Myocyte (in vitro differentiated cells): Measurements from ENCODE around the gene PAX3. TPM values are rescaled to one million over a fixed set of nuclear protein-coding genes. Genes with fewer than 3 reads are reported as not detected.

Experiments
- DNase-seq: peaks from one replicate; pipeline ENCODE4 v3.0.0-alpha.2; 2012; ENCODE audit warnings: low read depth
- total RNA-seq: library from RNA; depleted of rRNA; stranded (reverse); fragments of >200 nt; gene quantifications from 2 replicates; pipeline ENCODE4 v1.2.3, GENCODE V29; 2014

Gene PAX3
- total RNA-seq, 1 donor from 2014 or later, result 2.7 TPM

GRCh38 chr2:222228054-222228453 is 70.7 kb downstream of the PAX3 start:
- peak; percentile 22 for DNase-seq

GRCh38 chr2:222218786-222219185 is 80.0 kb downstream of the PAX3 start:
- DNase-seq, result peak; percentile 26

- no peak for DNase-seq
Observed at GRCh38 chr2:222217712-222218111, 81.1 kb downstream of the PAX3 start.

- DNase-seq, result no peak
Observed at GRCh38 chr2:222214885-222215284, 83.9 kb downstream of the PAX3 start.

GRCh38 chr2:222213049-222213448 is 85.7 kb downstream of the PAX3 start:
- DNase-seq, result no peak

GRCh38 chr2:222212571-222212970 is 86.2 kb downstream of the PAX3 start:
- no peak for DNase-seq

GRCh38 chr2:222208010-222208690 is 90.6 kb downstream of the PAX3 start:
- DNase-seq, result no peak

GRCh38 chr2:222205136-222205535 is 93.7 kb downstream of the PAX3 start:
- no peak for DNase-seq

- DNase-seq, result no peak
Observed at GRCh38 chr2:222203041-222203440, 95.8 kb downstream of the PAX3 start.

GRCh38 chr2:222196159-222196558 is 102.6 kb downstream of the PAX3 start:
- DNase-seq, result no peak

- DNase-seq, result no peak
Observed at GRCh38 chr2:222194669-222195068, 104.1 kb downstream of the PAX3 start.

GRCh38 chr2:222193328-222193983 is 105.3 kb downstream of the PAX3 start:
- no peak for DNase-seq

GRCh38 chr2:222180619-222181018 is 118.2 kb downstream of the PAX3 start:
- peak; percentile 75 for DNase-seq

- DNase-seq, result no peak
Observed at GRCh38 chr2:222179592-222179991, 119.2 kb downstream of the PAX3 start.

GRCh38 chr2:222178450-222178849 is 120.3 kb downstream of the PAX3 start:
- DNase-seq, result no peak

- DNase-seq, result no peak
Observed at GRCh38 chr2:222176890-222177289, 121.9 kb downstream of the PAX3 start.

GRCh38 chr2:222174450-222174849 is 124.3 kb downstream of the PAX3 start:
- DNase-seq, result no peak

- peak; percentile 3 for DNase-seq
Observed at GRCh38 chr2:222169346-222169745, 129.5 kb downstream of the PAX3 start.

GRCh38 chr2:222167762-222168161 is 131.0 kb downstream of the PAX3 start:
- no peak for DNase-seq

GRCh38 chr2:222160944-222161343 is 137.9 kb downstream of the PAX3 start:
- DNase-seq, result no peak

GRCh38 chr2:222160125-222160524 is 138.7 kb downstream of the PAX3 start:
- no peak for DNase-seq

GRCh38 chr2:222159221-222159620 is 139.6 kb downstream of the PAX3 start:
- no peak for DNase-seq
